Measurements from ENCODE around the gene HCRTR1.

Gene HCRTR1

DNA sequence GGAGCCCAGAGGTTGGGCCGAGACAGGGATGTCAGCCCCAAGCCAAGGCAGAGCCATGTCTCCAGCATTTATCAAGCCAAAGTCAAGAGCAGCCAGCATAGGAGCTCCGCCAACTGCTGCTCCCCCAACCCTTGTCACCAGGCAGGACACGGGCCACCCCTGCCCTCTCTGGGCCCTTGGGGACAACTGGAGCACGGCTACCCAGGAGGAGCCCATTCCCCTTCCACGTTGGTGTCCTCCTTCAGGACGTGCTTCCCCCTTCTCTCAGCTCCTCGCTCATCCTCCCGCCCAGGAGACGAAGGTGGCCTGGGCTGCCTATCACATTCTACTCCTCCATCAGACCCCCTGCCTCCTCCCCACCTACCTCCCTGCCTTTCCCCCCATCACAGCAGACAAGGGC, 47.0 kb downstream of the HCRTR1 start:
- in situ Hi-C loops (cut with MboI; ENCODE audit: low sequenced_read_pairs) = loop anchor here (25.0 kb wide), 1 partner anchor 298 kb away; no protein-coding TSS in a partner anchor

DNA sequence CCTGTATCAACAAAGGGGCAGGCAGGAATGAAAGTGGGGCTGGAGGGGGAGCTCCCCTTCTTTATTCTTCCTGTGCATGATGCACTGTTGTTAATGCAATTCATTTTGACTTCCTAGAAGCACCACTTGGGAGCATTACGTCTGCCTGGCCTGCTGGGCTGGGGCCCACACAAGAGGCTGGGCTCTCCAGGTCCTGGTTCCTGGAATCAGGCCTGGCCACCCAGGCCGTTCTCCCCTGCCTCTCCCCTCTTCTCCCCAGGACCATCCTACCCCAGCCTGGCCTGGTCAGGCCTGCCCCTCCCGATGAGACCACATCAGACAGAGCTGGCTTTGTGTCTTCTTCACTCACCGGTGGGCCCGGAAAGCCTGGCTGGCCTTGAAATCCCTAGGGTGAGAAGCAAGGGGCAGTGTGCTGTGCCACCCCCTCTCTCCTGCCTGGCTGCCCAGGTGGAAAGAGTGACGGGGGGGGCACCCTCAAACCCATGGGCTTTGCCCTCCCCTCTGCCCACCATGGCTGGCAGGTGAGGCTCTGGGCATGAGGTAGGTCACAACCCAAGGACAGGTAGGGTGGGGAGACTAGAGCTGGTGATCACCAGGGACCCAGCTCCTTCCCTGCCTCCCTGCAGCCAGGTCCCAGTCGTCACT, 47.9 kb downstream of the HCRTR1 start:
- in situ Hi-C loops (cut with MboI; ENCODE audit: low sequenced_read_pairs) = loop anchor here (25.0 kb wide), 1 partner anchor 297 kb away; no protein-coding TSS in a partner anchor

DNA sequence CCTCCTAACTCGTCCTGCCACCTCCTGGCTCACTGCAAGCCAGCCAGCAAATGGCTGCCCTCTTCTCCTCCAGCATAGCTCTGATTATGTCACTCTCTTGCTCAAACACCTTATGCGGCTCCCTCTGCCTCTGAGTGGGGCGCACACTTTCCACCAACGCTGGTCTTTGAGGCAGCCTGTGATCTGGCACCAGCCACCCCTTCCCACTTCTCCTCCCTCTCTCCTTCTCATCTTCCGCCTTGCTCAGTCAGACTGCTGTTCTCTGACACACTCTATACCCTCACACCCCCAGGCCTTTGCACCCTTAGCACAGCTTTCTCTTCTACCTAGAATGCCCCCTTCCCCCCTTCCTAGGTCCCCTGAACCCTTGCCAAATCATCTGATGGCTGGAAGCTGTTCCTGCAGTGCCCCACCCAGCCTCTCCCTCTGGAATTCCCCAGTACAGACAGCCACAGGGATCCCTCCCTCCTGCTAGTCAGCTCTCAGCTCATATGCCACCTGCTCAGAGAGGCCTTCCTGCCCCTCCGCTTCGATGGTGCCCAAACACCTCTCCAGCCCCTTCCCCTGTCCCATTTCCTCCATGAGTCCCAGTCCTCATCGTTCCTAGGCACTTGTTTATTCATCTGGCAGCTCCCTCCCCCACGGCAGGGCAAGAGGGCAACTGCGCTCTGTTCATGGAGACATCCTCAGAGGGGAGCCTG, 48.9 kb downstream of the HCRTR1 start:
- in situ Hi-C loops (cut with MboI; ENCODE audit: low sequenced_read_pairs) = loop anchor here (25.0 kb wide), 1 partner anchor 296 kb away; no protein-coding TSS in a partner anchor

DNA sequence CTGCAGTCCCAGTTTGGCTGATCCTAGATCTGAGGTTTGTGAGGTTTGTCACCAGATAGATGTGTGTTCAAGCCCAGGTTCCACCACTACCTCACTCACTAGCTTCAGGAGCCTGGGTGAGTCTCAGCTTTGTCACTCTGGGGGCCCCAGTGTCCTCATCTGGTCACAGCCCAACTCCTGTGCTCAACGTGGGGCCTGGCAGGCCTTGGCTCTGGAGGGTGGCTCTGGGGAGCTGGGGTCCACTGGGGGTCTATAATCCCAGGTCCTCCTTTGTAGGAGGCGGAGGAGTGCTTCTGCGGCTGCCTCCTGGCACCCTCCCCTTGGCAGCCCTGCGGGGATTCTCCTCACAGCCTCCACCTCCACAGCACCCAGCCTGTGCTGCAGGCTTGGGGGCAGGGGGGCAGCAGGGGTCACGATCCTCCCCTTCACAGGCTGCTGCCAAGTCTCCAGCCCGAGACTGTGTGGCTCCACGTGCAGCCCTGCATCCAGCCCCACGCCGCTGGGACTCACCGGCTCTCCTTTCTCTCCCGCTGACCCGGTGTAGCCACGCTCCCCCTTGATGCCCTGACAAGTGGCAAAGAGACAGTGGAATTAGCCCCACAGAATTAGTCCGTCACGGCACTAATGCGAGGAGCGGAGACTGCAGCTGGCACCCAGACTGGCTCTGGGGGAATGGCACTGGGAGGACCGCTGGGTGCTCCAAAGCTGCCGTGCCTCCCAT, 49.7 kb downstream of the HCRTR1 start:
- in situ Hi-C loops (cut with MboI; ENCODE audit: low sequenced_read_pairs) = loop anchor here (25.0 kb wide), 1 partner anchor 295 kb away; no protein-coding TSS in a partner anchor

GRCh38 chr1:31668303-31668883, 50.9 kb downstream of the HCRTR1 start:
- in situ Hi-C loops (cut with MboI; ENCODE audit: low sequenced_read_pairs) = loop anchor here (25.0 kb wide), 1 partner anchor 294 kb away; no protein-coding TSS in a partner anchor

- in situ Hi-C loops (cut with MboI; ENCODE audit: low sequenced_read_pairs) = loop anchor here (25.0 kb wide), 1 partner anchor 293 kb away; no protein-coding TSS in a partner anchor
These were observed 51.9 kb downstream of the HCRTR1 start for GRCh38 chr1:31669433-31669785.

DNA sequence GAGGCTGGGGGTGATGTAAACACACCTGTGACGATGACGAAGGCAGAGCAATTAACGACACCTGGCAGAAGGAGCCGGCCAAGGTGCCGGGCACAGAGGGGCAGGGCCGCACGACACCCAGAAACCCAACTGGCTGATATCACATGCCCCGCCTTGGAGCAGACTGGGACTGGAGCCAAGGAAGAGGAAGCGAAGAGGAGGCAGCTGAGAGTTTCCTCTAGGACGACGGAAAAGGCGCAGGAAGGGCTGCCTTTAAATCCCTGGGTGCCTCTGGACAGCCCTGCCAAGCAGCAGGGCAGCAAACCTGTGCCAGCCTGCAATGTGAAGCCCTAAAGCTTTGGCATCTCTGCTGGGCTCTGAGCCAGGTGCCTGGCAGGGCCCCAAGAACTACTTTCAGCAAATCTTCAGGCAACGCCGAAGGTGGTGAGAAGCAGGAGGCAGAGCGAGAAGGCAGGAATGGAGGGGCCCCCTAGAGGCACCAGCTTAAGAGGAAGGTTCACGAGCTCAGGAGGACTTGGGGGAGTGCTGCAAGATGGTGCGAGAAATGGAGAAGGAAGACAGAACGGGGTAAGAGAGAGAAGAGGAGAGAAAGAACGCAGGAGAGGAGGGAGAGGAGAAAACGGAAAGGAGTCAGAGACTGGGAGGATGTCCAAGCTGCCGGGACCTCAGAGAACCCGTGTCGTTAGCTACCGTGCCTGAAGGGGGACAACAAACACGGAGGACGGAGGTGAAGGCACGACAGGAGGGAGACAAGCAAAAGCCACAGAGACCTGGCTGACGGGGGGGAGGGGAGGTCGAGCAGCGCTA, 52.5 kb downstream of the HCRTR1 start:
- in situ Hi-C loops (cut with MboI; ENCODE audit: low sequenced_read_pairs) = loop anchor here (25.0 kb wide), 1 partner anchor 292 kb away; no protein-coding TSS in a partner anchor

GRCh38 chr1:31670593-31670964, 53.1 kb downstream of the HCRTR1 start:
- in situ Hi-C loops (cut with MboI; ENCODE audit: low sequenced_read_pairs) = loop anchor here (25.0 kb wide), 1 partner anchor 292 kb away; no protein-coding TSS in a partner anchor

GRCh38 chr1:31671147-31671546, 53.7 kb downstream of the HCRTR1 start:
- in situ Hi-C loops (cut with MboI; ENCODE audit: low sequenced_read_pairs) = loop anchor here (25.0 kb wide), 1 partner anchor 291 kb away; no protein-coding TSS in a partner anchor

GRCh38 chr1:31671561-31672201, 54.2 kb downstream of the HCRTR1 start:
- in situ Hi-C loops (cut with MboI; ENCODE audit: low sequenced_read_pairs) = loop anchor here (25.0 kb wide), 1 partner anchor 291 kb away; no protein-coding TSS in a partner anchor

- in situ Hi-C loops (cut with MboI; ENCODE audit: low sequenced_read_pairs) = loop anchor here (25.0 kb wide), 1 partner anchor 289 kb away; no protein-coding TSS in a partner anchor
These were observed 55.5 kb downstream of the HCRTR1 start for GRCh38 chr1:31672986-31673385.

GRCh38 chr1:31673433-31673832, 55.9 kb downstream of the HCRTR1 start:
- in situ Hi-C loops (cut with MboI; ENCODE audit: low sequenced_read_pairs) = loop anchor here (25.0 kb wide), 1 partner anchor 289 kb away; no protein-coding TSS in a partner anchor

DNA sequence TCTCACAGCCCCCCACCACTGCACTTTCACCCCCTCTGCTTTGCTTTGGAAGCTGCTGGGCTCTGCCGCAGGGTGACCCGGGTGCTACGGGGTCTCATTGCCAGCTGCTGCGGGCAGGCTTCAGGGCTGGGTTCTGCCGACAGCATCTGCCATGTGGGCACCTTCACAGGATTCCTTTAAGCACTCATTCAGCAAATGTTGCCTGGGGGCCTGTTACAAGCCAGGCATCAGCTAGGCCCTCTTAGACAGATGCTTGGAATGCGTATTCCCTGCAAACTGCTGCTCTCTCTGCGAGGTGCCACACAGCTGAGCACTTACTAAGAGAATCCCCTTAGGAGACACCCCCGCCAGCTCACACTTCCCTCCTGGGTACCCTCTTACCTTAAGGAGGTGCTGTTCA, 57.1 kb downstream of the HCRTR1 start:
- in situ Hi-C loops (cut with MboI; ENCODE audit: low sequenced_read_pairs) = loop anchor here (25.0 kb wide), 1 partner anchor 288 kb away; no protein-coding TSS in a partner anchor

DNA sequence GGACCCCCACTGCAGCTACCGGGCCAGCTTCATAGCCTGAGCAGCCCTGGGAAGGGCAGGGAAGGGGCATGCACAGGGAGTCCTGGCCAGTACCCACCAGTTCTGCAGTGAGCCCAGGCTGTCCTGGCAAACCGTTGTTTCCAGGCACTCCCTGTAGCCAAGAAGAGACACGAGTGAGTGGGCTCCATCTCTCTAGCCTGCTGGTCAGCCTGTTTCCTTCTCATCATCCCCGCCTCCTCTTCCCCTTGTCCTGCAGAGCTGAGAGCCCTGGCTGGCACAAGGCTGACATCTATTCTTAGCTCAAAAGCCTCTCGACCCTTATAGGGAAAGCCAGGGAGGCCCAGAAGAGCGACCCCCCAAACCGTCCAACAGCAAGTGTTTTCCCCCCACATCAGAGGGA, 57.7 kb downstream of the HCRTR1 start:
- in situ Hi-C loops (cut with MboI; ENCODE audit: low sequenced_read_pairs) = no loop called here

- in situ Hi-C loops (cut with MboI; ENCODE audit: low sequenced_read_pairs) = no loop called here
These were observed 58.3 kb downstream of the HCRTR1 start for GRCh38 chr1:31675756-31676155.
